Erythroblast (primary cell): ENCODE results near the gene ZNF280D.
"Not testable (repeated sequence)": the region's sequence is repeated elsewhere in the genome, so short reads cannot be mapped to it uniquely, and the experiment has no call there.

Experiments
- DNase-seq, 2 experiments: peaks; one replicate each; lab custom pipeline; 2025; lab: John Stamatoyannopoulos, UW
- GATA1 ChIP-seq: IDR thresholded peaks from 2 replicates; pipeline ENCODE4 v1.6.1; 2011; ENCODE audit warnings: low read depth, mild to moderate bottlenecking, control low read depth, low read length, moderate library complexity
- POLR2A ChIP-seq: IDR thresholded peaks from 2 replicates; pipeline ENCODE4 v1.6.1; 2011; ENCODE audit warnings: mild to moderate bottlenecking, low read length

Gene ZNF280D, protein sequence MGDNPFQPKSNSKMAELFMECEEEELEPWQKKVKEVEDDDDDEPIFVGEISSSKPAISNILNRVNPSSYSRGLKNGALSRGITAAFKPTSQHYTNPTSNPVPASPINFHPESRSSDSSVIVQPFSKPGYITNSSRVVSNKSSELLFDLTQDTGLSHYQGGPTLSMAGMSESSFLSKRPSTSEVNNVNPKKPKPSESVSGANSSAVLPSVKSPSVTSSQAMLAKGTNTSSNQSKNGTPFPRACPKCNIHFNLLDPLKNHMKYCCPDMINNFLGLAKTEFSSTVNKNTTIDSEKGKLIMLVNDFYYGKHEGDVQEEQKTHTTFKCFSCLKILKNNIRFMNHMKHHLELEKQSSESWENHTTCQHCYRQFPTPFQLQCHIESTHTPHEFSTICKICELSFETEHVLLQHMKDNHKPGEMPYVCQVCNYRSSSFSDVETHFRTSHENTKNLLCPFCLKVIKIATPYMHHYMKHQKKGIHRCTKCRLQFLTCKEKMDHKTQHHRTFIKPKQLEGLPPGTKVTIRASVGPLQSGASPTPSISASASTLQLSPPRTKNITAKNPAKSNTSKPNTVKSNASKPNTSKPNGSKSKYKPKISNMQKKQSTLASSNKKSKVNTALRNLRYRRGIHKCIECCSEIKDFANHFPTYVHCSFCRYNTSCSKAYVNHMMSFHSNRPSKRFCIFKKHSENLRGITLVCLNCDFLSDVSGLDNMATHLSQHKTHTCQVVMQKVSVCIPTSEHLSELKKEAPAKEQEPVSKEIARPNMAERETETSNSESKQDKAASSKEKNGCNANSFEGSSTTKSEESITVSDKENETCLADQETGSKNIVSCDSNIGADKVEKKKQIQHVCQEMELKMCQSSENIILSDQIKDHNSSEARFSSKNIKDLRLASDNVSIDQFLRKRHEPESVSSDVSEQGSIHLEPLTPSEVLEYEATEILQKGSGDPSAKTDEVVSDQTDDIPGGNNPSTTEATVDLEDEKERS

DNA sequence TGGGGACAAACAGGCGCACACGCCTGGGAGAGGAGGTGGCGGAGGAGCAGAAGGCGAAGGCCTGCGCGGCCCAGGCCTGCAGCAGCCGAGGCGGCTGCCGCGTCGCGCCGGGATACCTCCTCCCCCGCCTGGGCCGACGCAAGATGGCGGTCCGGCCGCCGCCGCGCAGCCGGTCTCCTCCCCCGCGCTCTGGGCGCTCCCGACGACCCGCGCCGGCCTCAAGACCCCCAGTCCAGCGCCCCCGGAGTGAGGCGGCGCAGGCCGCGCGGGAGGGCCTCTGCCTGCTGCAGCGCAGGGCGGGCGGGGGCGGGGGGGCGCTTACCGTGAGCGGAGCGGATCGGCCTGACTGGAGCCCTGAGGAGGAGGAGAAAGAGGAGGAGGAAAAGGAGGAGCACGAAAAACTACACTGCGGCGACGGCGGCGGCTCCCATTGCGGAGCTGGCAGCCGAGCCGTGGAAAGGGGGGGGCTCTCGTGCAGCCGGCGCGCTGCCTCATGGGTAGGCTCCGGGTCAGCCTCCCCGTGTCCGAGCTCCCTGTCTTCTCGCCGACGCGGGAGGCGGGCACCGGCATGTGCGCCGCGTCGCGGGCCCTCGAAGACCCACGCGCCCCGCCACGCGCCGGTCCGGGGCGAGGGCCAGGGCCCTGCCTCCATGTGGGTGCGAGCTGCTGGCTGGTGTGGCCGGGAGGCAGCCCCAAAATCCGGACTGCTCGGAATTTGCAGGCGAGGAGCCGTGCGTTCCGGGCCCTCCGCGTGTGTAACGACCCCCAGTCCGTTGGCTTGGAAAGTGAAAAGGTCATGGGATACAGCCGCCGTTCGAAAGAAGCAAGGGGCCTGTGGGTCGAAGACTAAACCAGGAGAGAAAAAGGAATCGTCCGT lies at the start of gene ZNF280D:
Gene ZNF280D (minus strand): TSS at position 374 of the 877 bp plus-strand sequence. CDS start 26,400 bp downstream, outside the sequence.
- peak; percentile 92 to 93 for DNase-seq
- peak; percentile 66 for TF ChIP-seq POLR2A
- TF ChIP-seq GATA1: no peak

DNA sequence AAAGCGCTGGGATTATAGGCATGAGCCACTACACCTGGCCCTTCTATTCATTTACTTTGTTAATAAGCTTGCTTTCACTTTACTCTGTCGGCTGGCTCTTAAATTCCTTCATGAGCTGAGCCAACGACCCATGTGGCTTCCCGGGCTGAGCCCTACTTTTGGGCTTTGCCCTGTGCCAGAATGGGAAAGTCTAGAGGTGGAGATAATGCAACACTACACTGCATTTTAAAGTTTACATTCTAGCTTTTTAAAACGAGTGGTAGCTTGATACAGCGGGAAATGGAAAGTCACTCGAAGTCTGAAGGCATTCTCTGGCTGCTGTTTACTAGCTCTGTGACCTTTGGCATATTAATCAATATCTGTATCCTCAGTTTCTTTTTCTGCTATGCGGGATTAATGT lies 49.0 kb upstream of the ZNF280D start:
- no peak for TF ChIP-seq GATA1
- no peak for TF ChIP-seq POLR2A
- no peak for DNase-seq

DNA sequence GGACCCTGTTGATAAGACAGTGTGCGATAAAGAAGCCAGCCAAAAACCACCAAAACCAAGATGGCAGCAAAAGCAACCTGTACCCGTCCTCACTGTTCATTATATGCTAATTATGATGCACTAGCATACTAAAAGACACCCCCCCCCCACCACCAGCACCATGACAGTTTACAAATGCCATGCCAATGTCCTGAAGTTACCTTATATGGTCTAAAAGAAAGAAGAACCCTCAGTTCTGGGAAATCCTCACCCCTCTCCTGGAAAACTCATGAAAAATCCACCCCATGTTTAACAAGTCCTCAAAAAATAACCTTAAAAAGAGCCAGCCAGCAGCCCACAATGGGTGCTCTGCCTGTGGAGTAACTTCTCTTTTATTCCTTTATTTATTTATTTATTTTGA lies 48.4 kb upstream of the ZNF280D start:
- no peak for DNase-seq
- TF ChIP-seq GATA1: no peak
- TF ChIP-seq POLR2A: no peak

DNA sequence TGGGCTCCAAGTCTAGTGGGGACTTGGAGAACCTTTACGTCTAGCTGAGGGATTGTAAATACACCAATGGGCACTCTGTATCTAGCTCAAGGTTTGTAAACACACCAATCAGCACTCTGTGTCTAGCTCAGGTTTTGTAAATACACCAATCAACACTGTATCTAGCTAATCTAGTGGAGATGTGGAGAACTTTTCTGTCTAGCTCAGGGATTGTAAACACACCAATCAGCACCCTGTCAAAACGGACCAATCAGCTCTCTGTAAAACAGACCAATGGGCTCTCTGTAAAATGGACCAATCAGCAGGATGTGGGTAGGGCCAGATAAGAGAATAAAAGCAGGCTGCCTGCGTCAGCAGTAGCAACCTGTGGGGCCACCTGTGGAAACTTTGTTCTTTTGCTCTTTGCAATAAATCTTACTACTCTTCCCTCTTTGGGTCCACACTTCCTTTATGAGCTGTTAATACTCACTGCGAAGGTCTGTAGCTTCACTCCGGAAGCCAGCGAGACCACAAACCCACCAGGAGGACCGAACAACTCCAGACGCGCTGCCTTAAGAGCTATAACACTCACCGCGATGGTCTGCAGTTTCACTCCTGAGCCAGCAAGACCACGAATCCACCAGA lies 46.9 kb upstream of the ZNF280D start:
- DNase-seq: not testable (repeated sequence)

DNA sequence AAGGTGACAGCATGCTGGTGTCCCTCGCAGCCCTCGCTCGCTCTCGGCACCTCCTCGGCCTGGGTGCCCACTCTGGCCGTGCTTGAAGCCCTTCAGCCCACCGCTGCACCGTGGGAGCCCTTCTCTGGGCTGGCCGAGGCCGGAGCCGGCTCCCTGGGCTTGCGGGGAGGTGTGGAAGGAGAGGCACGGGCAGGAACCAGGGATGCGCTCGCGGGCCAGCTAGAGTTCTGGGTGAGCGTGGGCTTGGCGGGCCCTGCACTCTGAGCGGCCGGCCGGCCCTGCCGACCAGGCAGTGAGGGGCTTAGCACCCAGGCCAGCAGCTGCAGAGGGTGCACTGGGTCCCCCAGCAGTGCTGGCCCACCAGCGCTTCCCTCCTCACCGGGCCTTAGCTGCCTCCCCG lies 46.1 kb upstream of the ZNF280D start:
- DNase-seq: not testable (repeated sequence)

DNA sequence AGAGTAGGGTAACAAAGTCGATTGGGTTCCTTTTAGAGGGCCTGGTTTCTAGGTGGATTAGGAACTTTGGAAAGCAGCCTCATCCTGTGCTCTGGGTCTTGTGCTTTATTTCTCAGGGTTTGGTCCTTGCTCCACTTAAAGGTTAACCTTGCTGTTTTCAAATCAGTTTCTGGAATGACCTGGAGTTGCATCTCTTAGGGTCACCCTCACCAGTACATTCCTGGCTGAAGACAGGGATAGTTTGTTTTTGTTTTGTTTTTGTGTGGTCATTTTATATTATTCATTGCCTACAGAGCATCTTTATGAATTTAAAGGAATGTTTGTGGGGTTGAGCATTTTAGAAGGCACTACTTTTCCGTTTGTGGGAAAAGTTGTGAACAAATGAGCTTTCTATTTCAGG lies 45.5 kb upstream of the ZNF280D start:
- TF ChIP-seq GATA1: no peak

DNA sequence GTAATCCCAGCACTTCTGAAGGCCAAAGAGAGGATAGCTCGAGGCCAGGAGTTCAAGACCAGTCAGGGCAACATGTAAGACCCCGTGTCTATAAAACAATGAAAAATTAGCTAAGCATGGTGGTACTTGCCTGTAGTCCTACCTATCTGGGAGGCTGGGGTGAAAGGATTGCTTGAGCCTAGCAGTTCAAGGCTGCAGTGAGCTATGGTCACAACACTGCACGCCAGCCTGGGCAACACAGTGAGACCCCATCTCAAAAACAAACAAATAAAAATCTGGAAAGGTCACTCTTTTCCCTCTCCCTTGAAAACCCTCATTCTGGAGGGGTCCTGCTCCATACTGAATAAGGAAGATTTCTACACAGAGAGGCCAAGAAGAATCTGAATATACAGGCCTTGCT lies 43.5 kb upstream of the ZNF280D start:
- no peak for TF ChIP-seq POLR2A
- no peak for TF ChIP-seq GATA1

More for the DNA sequence above, 45.5 kb upstream of the ZNF280D start:
- no peak for DNase-seq

DNA sequence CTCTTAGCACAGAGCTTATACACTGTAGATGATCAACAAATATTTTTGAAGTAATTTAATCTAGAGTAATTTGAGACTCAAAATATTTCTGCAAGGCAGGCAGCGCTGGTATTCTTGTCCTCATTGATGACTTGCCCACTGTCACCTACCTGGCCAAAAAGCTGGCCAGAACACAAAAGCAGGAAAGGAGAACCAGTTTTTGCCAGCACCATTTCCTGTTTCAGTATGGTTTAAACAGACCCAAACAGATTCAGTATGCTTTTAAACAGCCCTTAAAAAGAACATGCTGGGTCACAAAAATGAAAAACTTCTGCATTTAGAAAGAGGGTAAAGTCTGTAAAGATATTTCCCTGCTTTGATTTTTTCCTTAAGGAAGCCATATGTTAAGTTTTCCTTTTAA lies 42.3 kb upstream of the ZNF280D start:
- TF ChIP-seq POLR2A: no peak
- TF ChIP-seq GATA1: no peak
- DNase-seq: no peak

More for the DNA sequence above, 43.5 kb upstream of the ZNF280D start:
- no peak for DNase-seq

DNA sequence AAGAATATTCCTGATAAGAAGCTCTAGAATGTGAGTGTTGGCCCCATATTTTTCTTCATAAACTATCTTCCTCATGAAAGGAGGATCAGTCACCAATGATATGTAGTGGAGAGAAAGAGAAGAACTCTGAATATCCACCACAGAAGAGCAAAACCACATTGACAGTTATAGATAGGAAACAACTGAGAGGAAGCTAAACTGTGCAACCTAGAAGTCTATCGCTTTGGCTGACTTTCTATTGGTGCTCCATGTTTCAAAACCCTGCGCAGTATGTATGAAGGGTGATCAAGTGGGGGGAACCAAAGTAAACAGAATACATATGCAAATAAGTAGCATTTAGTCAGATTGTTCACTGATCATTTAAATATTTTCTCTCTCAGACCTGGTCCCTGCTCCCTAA lies 41.0 kb upstream of the ZNF280D start:
- TF ChIP-seq GATA1: no peak
- TF ChIP-seq POLR2A: no peak
- DNase-seq: no peak

DNA sequence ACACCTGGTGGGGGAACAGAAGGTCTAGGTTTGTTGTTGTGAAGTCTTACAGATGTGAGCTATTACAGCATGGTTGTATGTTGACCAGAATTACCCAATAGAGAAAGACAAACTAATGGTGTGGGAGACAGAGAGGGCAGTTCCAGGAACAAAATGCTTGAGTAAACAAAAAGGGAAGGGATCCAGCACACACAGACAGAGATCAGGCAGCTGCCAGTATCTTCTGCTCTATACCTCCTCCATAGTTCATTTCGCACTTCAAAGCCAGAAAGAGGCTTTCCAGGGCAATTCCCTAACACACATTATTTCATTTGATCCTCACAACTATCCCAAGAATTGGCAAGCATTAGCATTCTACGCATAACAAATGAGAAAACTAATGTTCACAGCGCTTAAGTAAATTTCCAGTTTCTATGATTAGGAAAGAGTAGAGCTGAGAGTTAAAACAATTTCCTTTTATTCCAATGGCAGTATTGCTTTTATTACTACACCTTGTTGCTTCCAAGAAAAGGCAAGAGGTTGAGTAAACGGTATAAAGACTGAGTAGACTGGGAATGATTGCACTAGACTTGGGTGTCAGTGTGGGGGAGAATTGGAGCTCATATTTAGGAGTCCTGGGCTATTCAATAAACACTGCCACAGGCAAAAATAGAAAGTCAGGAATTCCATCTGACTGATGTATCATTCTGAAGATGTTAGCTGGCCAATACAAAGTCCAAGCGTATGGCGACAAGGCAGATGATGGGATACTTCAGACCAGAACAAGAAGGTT lies 39.7 kb upstream of the ZNF280D start:
- no peak for DNase-seq
- TF ChIP-seq GATA1 (no peak), POLR2A (no peak)

DNA sequence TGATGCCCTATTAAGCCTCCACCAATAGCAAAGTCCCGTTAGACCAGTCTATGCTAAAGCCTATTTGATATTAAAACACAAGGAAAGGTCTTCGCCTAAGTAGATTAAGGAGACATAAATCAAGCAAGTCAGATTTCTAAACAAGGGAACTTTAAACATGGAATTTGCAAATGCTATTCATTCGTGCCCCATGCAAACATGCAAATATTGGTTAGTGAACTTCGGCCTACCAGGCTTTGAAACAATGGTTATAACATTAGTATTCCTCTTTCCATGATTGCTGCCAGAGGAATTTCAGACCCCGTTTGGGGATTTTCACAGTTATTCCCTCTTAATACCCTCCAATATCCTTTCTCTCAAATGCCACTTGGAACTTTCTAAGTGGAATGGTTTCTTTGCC lies 36.9 kb upstream of the ZNF280D start:
- TF ChIP-seq POLR2A (no peak), GATA1 (no peak)
- no peak for DNase-seq

DNA sequence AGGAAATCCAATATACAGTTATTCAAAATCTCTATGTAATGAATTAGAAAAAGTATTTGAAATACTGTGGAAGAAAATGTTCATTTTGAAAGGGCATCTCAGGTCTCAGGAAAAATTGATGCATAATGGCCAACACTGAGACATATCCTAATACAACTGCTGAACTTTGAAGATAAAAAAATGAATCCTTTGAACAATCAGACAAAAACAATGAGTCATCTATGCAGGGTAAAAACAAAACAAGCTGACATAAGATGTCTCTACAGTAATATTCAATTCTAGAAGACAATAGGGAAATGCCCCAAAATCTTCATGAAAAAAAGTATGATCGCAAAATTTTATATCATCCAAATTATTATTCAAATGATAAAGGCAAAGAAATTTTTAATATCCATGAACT lies 34.0 kb upstream of the ZNF280D start:
- DNase-seq: no peak
- TF ChIP-seq POLR2A: no peak
- no peak for TF ChIP-seq GATA1
